ENCODE data around the gene KCNIP3.

- no peak for TF ChIP-seq ELF4 (IDR thresholded peaks at IDR 0.05)
- no peak for TF ChIP-seq TARDBP (IDR thresholded peaks at IDR 0.05)
- TF ChIP-seq FOXA1 (IDR thresholded peaks at IDR 0.05) = no peak
- no peak for TF ChIP-seq SUZ12 (IDR thresholded peaks at IDR 0.05)
- TF ChIP-seq SP1 (IDR thresholded peaks at IDR 0.05) = no peak
- no peak for TF ChIP-seq ZNF384 (IDR thresholded peaks at IDR 0.05)
- no peak for TF ChIP-seq BHLHE40 (IDR thresholded peaks at IDR 0.05; ENCODE audit: borderline replicate concordance)
- no peak for TF ChIP-seq FOXK2 (IDR thresholded peaks at IDR 0.05)
- TF ChIP-seq HDGF (IDR thresholded peaks at IDR 0.05; ENCODE audit: borderline replicate concordance) = no peak
- TF ChIP-seq FOXM1 (IDR thresholded peaks at IDR 0.05; ENCODE audit: borderline replicate concordance) = no peak
- no peak for TF ChIP-seq LEF1 (IDR thresholded peaks at IDR 0.05; ENCODE audit: borderline replicate concordance)
- TF ChIP-seq ARNT (IDR thresholded peaks at IDR 0.05) = no peak
- TF ChIP-seq L3MBTL2 (conservative IDR thresholded peaks at IDR 0.05) = no peak
Measured at GRCh38 chr2:95344215-95344583, 47.1 kb downstream of the KCNIP3 start.
